Activated naive CD8-positive, alpha-beta T cell treated with anti-CD3 and anti-CD28 coated beads, Interleukin-2, amount 50 U/mL, for 24 hours (primary cell): ENCODE data around the gene NTNG2.

Source experiments
- ATAC-seq: fragments of 150-1000 bp; cut with Tn5 transposase; one replicate; pipeline ENCODE4 v1.10.0; 2021
- DNase-seq: peaks from one replicate; pipeline ENCODE4 v3.0.0; 2021
- H3K27ac Mint-ChIP-seq: one replicate; pipeline ENCODE4 v1.8.0; 2021; ENCODE audit warnings: mild to moderate bottlenecking, mixed read lengths
- H3K27me3 Mint-ChIP-seq: one replicate; pipeline ENCODE4 v1.8.0; 2021; ENCODE audit warnings: mixed read lengths
- H3K36me3 Mint-ChIP-seq: one replicate; pipeline ENCODE4 v1.8.0; 2021; ENCODE audit warnings: low read depth, mixed read lengths
- H3K4me1 Mint-ChIP-seq: one replicate; pipeline ENCODE4 v1.8.0; 2021; ENCODE audit warnings: mixed read lengths
- H3K4me3 Mint-ChIP-seq: one replicate; pipeline ENCODE4 v1.8.0; 2021; ENCODE audit warnings: mild to moderate bottlenecking, moderate library complexity, mixed read lengths
- H3K9me3 Mint-ChIP-seq: one replicate; pipeline ENCODE4 v1.8.0; 2021; ENCODE audit warnings: mixed read lengths

NTNG2 gene

GRCh38 chr9:132238026-132238972, 76.4 kb downstream of the NTNG2 start:
- DNase-seq (no peak), ATAC-seq (no peak)
- Mint-ChIP-seq H3K27me3 (peaks cover 5% of the 10 kb centered on the region), H3K27ac (no peak overlapping the region), H3K4me3 (no peak overlapping the region), H3K4me1 (peaks cover 9% of the 10 kb centered on the region), H3K9me3 (no peaks in the 10 kb centered on the region), H3K36me3 (no peaks in the 10 kb centered on the region)

- Mint-ChIP-seq H3K27me3 (peaks cover 10% of the 10 kb centered on the region), H3K9me3 (no peaks in the 10 kb centered on the region), H3K4me3 (no peak overlapping the region), H3K36me3 (no peaks in the 10 kb centered on the region), H3K4me1 (peaks cover 9% of the 10 kb centered on the region), H3K27ac (no peak overlapping the region)
- no peak for DNase-seq
- ATAC-seq, result no peak
Measured at GRCh38 chr9:132238992-132239391, 77.1 kb downstream of the NTNG2 start.

GRCh38 chr9:132239518-132239917, 77.7 kb downstream of the NTNG2 start:
- no peak overlapping the region for H3K4me3 Mint-ChIP-seq
- peaks cover 9% of the 10 kb centered on the region for H3K4me1 Mint-ChIP-seq
- H3K9me3 Mint-ChIP-seq, result no peaks in the 10 kb centered on the region
- H3K27me3 Mint-ChIP-seq, result peaks cover 10% of the 10 kb centered on the region
- DNase-seq (no peak), ATAC-seq (no peak)
- H3K27ac Mint-ChIP-seq, result no peak overlapping the region
- no peaks in the 10 kb centered on the region for H3K36me3 Mint-ChIP-seq

DNA sequence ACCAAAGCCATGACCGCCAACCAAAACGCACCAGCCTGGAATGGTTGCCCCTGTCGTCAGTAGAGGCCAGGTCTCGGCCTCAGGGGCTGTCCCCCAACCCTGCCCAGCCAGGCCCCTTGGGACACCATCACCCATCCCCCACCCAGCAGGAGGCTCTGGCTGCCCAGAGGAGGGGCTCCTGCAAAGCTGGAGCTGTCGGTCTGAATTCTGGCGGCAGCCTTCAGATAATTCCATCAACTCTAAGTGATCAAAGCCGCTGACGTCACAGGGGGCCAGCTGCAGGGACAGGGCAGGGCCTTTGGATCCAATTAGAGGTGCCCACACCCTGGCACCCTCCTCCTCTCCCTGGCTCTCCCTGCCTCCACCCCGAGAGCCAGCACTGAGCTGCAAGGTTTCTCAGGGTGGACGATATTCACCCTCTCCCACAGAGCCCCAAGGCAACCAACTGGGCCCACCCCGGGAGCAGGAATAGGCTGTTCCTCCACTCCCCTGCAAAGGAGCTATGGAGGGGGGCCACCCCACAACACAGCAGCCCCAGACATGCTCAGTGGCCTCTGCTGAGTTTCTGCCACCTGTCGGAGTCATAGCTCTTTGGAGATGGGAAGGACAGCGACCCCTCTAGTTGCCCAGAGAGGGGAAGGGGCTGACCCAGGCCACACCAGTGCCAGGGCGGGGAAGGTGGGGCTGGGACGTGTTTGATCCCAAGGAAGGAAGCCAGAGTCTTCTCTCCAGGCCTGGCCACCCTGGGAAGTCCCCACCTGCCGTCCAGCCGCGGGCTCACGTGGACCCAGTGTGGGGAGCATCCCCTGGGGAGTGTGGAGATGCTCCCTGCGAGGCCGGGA, 78.4 kb downstream of the NTNG2 start:
- Mint-ChIP-seq H3K9me3 (no peaks in the 10 kb centered on the region), H3K27me3 (peaks cover 10% of the 10 kb centered on the region), H3K36me3 (no peaks in the 10 kb centered on the region), H3K27ac (no peak overlapping the region), H3K4me3 (no peak overlapping the region), H3K4me1 (peaks cover 9% of the 10 kb centered on the region)
- no peak for ATAC-seq
- no peak for DNase-seq

DNA sequence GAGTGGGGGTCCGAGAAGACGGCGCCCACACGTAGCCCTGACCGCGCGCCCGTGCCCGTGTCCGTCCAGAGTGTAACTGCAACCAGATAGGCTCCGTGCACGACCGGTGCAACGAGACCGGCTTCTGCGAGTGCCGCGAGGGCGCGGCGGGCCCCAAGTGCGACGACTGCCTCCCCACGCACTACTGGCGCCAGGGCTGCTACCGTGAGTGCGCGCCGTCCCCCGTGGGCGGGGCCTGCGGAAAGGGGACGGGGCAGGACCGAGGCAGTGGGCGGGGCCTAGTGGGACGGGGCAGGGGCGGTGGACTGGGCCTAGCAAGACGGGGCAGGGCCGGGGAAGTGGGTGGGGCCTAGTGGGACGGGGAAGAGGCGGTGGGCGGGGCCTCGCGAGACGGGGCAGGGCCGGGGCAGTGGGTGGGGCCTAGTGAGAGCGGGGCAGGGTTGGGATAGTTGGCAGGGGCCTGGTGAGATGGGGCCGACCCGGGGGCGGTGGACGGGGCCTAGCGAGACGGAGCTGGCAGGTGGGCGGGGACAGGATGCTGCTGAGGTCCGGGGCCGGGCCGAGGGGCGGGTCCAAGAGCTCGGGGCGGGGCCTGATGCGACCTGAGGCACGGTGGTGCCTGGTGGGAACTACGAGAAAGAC, 79.1 kb downstream of the NTNG2 start:
- peak overlapping the region; percentile 71 for H3K27ac Mint-ChIP-seq
- H3K36me3 Mint-ChIP-seq, result no peaks in the 10 kb centered on the region

DNA sequence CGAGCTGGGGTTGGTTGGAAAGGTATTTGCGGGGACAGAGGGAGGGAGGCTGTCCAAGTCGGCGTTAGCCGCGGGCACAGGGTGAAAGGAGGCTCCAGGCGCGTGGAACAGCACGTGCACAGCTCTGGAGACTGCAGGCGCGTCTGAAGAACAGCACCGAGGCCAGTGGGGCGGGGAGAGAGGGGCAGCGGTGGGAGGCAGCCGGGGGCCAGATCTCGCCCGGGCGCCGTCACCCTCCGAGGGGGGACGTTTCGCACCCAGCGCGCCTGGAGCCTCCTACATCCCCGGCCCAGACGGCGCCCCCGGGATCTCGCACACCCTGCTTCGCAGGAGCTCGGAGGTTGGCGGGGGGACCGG, 79.6 kb downstream of the NTNG2 start:
- peak; percentile 7 for ATAC-seq
- peak overlapping the region; percentile 71 for H3K27ac Mint-ChIP-seq

More for the DNA sequence above, 79.1 kb downstream of the NTNG2 start:
- ATAC-seq (peak; percentile 88), DNase-seq (peak; percentile 99)
- peak overlapping the region; percentile 88 for H3K4me3 Mint-ChIP-seq
- peaks cover 13% of the 10 kb centered on the region for H3K27me3 Mint-ChIP-seq
- H3K9me3 Mint-ChIP-seq, result no peaks in the 10 kb centered on the region
- H3K4me1 Mint-ChIP-seq, result peaks cover 9% of the 10 kb centered on the region

DNA sequence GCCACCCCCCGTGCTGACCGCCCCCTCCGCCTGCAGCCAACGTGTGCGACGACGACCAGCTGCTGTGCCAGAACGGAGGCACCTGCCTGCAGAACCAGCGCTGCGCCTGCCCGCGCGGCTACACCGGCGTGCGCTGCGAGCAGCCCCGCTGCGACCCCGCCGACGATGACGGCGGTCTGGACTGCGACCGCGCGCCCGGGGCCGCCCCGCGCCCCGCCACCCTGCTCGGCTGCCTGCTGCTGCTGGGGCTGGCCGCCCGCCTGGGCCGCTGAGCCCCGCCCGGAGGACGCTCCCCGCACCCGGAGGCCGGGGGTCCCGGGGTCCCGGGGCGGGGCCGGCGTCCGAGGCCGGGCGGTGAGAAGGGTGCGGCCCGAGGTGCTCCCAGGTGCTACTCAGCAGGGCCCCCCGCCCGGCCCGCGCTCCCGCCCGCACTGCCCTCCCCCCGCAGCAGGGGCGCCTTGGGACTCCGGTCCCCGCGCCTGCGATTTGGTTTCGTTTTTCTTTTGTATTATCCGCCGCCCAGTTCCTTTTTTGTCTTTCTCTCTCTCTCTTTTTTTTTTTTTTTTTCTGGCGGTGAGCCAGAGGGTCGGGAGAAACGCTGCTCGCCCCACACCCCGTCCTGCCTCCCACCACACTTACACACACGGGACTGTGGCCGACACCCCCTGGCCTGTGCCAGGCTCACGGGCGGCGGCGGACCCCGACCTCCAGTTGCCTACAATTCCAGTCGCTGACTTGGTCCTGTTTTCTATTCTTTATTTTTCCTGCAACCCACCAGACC, 80.2 kb downstream of the NTNG2 start:
- DNase-seq, result peak; percentile 44

More for the DNA sequence above, 79.6 kb downstream of the NTNG2 start:
- DNase-seq, result no peak
- Mint-ChIP-seq H3K27me3 (peaks cover 13% of the 10 kb centered on the region), H3K36me3 (no peaks in the 10 kb centered on the region), H3K4me3 (peak overlapping the region; percentile 88), H3K4me1 (peaks cover 9% of the 10 kb centered on the region), H3K9me3 (no peaks in the 10 kb centered on the region)

GRCh38 chr9:132242621-132243155, 80.8 kb downstream of the NTNG2 start:
- Mint-ChIP-seq H3K4me3 (peak overlapping the region; percentile 85), H3K27ac (peak overlapping the region; percentile 73), H3K9me3 (no peaks in the 10 kb centered on the region), H3K36me3 (no peaks in the 10 kb centered on the region), H3K4me1 (peaks cover 9% of the 10 kb centered on the region), H3K27me3 (peaks cover 13% of the 10 kb centered on the region)
- no peak for ATAC-seq
- no peak for DNase-seq

More for the DNA sequence above, 80.2 kb downstream of the NTNG2 start:
- H3K9me3 Mint-ChIP-seq, result no peaks in the 10 kb centered on the region
- H3K36me3 Mint-ChIP-seq, result no peaks in the 10 kb centered on the region
- H3K4me1 Mint-ChIP-seq, result peaks cover 9% of the 10 kb centered on the region
- peaks cover 13% of the 10 kb centered on the region for H3K27me3 Mint-ChIP-seq
- ATAC-seq, result no peak
- H3K27ac Mint-ChIP-seq, result peak overlapping the region; percentile 73
- peak overlapping the region; percentile 85 for H3K4me3 Mint-ChIP-seq

GRCh38 chr9:132243156-132244074, 81.6 kb downstream of the NTNG2 start:
- DNase-seq (no peak), ATAC-seq (no peak)
- no peaks in the 10 kb centered on the region for H3K36me3 Mint-ChIP-seq
- H3K4me1 Mint-ChIP-seq, result peaks cover 9% of the 10 kb centered on the region
- peaks cover 13% of the 10 kb centered on the region for H3K27me3 Mint-ChIP-seq
- no peak overlapping the region for H3K27ac Mint-ChIP-seq
- no peaks in the 10 kb centered on the region for H3K9me3 Mint-ChIP-seq
- H3K4me3 Mint-ChIP-seq, result peak overlapping the region; percentile 85

DNA sequence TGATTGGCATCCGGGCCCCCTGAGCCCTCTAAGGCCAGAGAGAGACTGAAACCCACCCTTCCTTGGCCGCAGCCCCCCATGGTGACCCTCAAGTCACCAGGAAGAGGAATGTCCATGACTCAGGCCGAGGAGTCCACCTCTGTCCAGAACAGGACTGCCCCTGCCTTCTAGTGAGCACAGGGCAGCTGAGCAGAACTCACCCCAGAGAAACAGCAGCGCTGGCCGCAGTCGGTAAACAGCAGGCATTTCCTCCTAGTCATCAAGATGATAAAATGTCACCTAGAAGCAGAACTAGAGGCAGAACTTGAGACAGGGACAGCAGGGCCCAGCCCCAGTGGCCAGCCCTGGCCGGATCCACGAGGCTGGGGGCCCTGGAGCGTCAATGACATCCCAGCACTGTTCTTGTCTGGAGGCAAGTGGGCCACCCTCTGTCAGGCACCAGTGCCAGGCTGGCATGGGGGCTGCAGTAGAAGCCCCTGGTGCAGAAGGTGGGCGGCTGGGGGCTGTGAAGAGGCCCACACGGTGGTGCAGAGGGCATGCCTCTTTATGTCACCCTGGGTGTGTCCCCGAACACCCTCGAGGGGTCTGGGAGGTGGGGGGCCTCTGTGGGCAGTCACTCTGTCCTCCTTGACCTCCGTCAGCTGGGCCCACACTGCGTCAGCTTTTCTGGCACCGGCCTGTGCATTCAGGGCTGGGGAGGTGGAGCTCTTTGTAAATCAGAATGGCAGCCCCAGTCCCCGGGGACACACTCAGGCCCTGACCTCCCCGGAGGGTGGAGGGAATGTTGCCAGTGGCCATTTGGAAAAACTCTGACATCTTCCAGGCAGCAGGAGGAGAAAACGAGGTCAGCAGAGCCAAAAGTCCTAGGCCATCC, 83.0 kb downstream of the NTNG2 start:
- Mint-ChIP-seq H3K4me1 (peaks cover 9% of the 10 kb centered on the region), H3K9me3 (no peaks in the 10 kb centered on the region), H3K27me3 (peaks cover 13% of the 10 kb centered on the region), H3K4me3 (no peak overlapping the region), H3K27ac (no peak overlapping the region), H3K36me3 (no peaks in the 10 kb centered on the region)
- no peak for ATAC-seq
- DNase-seq, result no peak

DNA sequence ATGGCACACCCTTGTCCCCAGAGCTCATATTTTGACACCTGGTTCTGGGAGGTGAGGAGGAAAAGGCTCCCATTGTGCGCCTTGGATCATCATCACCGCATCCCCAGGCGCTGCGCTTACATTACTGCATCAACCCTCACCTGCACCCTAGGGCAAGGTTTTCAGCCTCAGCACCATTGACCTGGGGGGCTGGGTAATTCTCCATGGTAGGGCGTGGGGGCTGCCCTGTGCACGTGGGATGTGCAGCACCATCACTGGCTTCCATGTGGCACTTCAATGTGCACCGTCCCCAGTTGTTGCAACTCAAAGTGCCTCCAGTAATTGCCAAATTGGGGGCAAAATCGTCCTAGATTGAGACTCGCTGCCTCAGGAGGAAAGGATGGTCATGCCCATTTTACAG, 83.6 kb downstream of the NTNG2 start:
- peaks cover 13% of the 10 kb centered on the region for H3K27me3 Mint-ChIP-seq
- H3K36me3 Mint-ChIP-seq, result no peaks in the 10 kb centered on the region
- no peak overlapping the region for H3K4me3 Mint-ChIP-seq
- H3K27ac Mint-ChIP-seq, result no peak overlapping the region
- DNase-seq (no peak), ATAC-seq (no peak)
- peaks cover 9% of the 10 kb centered on the region for H3K4me1 Mint-ChIP-seq
- no peaks in the 10 kb centered on the region for H3K9me3 Mint-ChIP-seq

GRCh38 chr9:132247942-132248341, 86.1 kb downstream of the NTNG2 start:
- Mint-ChIP-seq H3K27me3 (peaks cover 9% of the 10 kb centered on the region), H3K9me3 (no peaks in the 10 kb centered on the region), H3K36me3 (no peaks in the 10 kb centered on the region), H3K4me3 (no peak overlapping the region), H3K4me1 (peaks cover 5% of the 10 kb centered on the region), H3K27ac (no peak overlapping the region)
- DNase-seq (no peak), ATAC-seq (no peak)
